ENCODE data around the gene CDH13. TPM values are rescaled to one million over a fixed set of nuclear protein-coding genes. Genes with fewer than 3 reads are reported as not detected.

Gene CDH13
- total RNA-seq, 2 donors from 2014 or later = 2.9 TPM; not detected in 1

GRCh38 chr16:83315271-83315670 lies 688.5 kb downstream of the CDH13 start:
- no peak for TF ChIP-seq CTCF (IDR thresholded peaks at IDR 0.05)
- TF ChIP-seq POLR2A (IDR thresholded peaks at IDR 0.05) = no peak
- WGBS, 2 donors = 52 to 74% methylated on average over 2 of the region's 2 CpGs
- intact Hi-C loops (cut with DNase I) = no loop called here

GRCh38 chr16:83316458-83316857 lies 689.7 kb downstream of the CDH13 start:
- intact Hi-C loops (cut with DNase I) = no loop called here
- Histone ChIP-seq H3K36me3 (replicated peaks in 1 of 2; ENCODE audit: insufficient read depth in 1 of 2, low read depth in 2 of 2) (no peaks in the 10 kb centered on the region), H3K4me1 (no peaks in the 10 kb centered on the region), H3K27ac (no peak overlapping the region), H3K27me3 (no peaks in the 10 kb centered on the region), H3K9me3 (no peaks in the 10 kb centered on the region), H3K4me3 (no peak overlapping the region)
- DNase-seq (no peak), ATAC-seq (no peak)
- no peak for TF ChIP-seq CTCF (IDR thresholded peaks at IDR 0.05)
- no peak for TF ChIP-seq POLR2A (IDR thresholded peaks at IDR 0.05)
- 40 to 53% methylated on average over 3 of the region's 3 CpGs for WGBS, 2 donors

More at GRCh38 chr16:83315271-83315670, 688.5 kb downstream of the CDH13 start:
- no peak for DNase-seq
- Histone ChIP-seq H3K4me3 (no peak overlapping the region), H3K4me1 (no peaks in the 10 kb centered on the region), H3K9me3 (no peaks in the 10 kb centered on the region), H3K36me3 (replicated peaks in 1 of 2; ENCODE audit: insufficient read depth in 1 of 2, low read depth in 2 of 2) (no peaks in the 10 kb centered on the region), H3K27ac (no peak overlapping the region), H3K27me3 (no peaks in the 10 kb centered on the region)
- ATAC-seq = no peak

DNA sequence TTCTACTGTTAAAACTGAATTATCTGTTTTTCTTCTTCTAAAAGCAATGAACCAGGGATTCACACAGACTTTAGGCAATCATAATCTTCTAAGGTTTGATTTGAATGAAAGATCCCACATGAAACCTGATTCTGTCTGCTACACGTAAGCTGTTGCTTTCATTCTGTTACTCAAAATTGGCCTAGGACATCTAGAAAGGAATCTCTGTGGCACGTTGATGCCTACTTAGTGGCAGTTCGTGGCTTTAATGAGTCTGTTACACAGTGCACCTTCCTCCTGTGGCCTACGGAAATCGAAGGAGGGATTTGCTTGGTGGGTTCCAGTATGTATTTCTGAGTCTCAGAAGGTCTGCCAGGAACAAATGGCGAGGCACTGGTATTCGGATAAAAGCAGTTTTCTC lies 691.6 kb downstream of the CDH13 start:
- Histone ChIP-seq H3K27ac (no peak overlapping the region), H3K4me3 (no peak overlapping the region), H3K9me3 (no peaks in the 10 kb centered on the region), H3K36me3 (replicated peaks in 1 of 2; ENCODE audit: insufficient read depth in 1 of 2, low read depth in 2 of 2) (no peaks in the 10 kb centered on the region), H3K4me1 (no peaks in the 10 kb centered on the region), H3K27me3 (no peaks in the 10 kb centered on the region)
- DNase-seq (no peak), ATAC-seq (no peak)
- 64 to 73% methylated on average over 7 of the region's 7 CpGs for WGBS, 2 donors
- TF ChIP-seq POLR2A (IDR thresholded peaks at IDR 0.05) (no peak), CTCF (IDR thresholded peaks at IDR 0.05) (no peak)
- intact Hi-C loops (cut with DNase I) = no loop called here

- intact Hi-C loops (cut with DNase I) = no loop called here
- ATAC-seq (no peak), DNase-seq (no peak)
- TF ChIP-seq POLR2A (IDR thresholded peaks at IDR 0.05) (no peak), CTCF (IDR thresholded peaks at IDR 0.05) (no peak)
- no peaks in the 10 kb centered on the region for H3K4me1 ChIP-seq
- 71% methylated on average over 3 of the region's 3 CpGs for WGBS, 2 donors
- no peak overlapping the region for H3K27ac ChIP-seq
- no peaks in the 10 kb centered on the region for H3K27me3 ChIP-seq
- H3K4me3 ChIP-seq = no peak overlapping the region
- H3K36me3 ChIP-seq (replicated peaks in 1 of 2; ENCODE audit: insufficient read depth in 1 of 2, low read depth in 2 of 2) = no peaks in the 10 kb centered on the region
- H3K9me3 ChIP-seq = no peaks in the 10 kb centered on the region
These were observed 702.2 kb downstream of the CDH13 start for GRCh38 chr16:83328936-83329335.

GRCh38 chr16:83329441-83329840 lies 702.7 kb downstream of the CDH13 start:
- no peak for DNase-seq
- intact Hi-C loops (cut with DNase I) = no loop called here
- no peak overlapping the region for H3K4me3 ChIP-seq
- no peak for TF ChIP-seq POLR2A (IDR thresholded peaks at IDR 0.05)
- TF ChIP-seq CTCF (IDR thresholded peaks at IDR 0.05) = no peak
- H3K27ac ChIP-seq = no peak overlapping the region
- ATAC-seq = no peak
- H3K36me3 ChIP-seq (replicated peaks in 1 of 2; ENCODE audit: insufficient read depth in 1 of 2, low read depth in 2 of 2) = no peaks in the 10 kb centered on the region
- H3K4me1 ChIP-seq = no peaks in the 10 kb centered on the region
- no peaks in the 10 kb centered on the region for H3K27me3 ChIP-seq
- WGBS, 2 donors = 58 to 69% methylated on average over 7 of the region's 7 CpGs
- no peaks in the 10 kb centered on the region for H3K9me3 ChIP-seq

Data from body of pancreas (tissue), 4 donors.